Measurements from ENCODE around the gene PSRC1.

DNA sequence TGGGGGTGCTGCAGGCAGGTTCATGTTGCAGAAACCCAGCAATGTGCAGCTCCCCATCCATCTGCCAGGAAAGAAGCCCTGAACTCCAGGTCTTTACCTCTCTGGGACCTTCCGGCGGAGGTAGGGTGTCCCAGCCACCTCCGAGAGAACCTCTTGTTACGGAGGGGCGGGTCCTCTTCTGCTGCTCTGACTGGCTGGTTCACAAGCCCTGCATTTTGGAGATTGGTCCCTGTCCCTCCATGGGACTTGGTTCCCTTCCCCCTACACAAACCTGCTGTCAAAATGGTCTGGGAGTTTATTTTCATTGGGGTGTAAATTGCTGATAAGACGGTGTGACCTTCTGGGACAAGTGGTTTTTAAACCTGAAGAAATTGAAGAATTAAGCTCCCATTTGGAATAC, 41.6 kb downstream of the PSRC1 start:
- no peak for TF ChIP-seq EZH2 (IDR thresholded peaks at IDR 0.05; ENCODE audit: insufficient read depth, poor library complexity, severe bottlenecking)
- no peak for TF ChIP-seq EZH2phosphoT487 (IDR thresholded peaks at IDR 0.05; ENCODE audit: insufficient read depth, low read depth)
